ENCODE measurements around the gene MUS81. TPM values are rescaled to one million over a fixed set of nuclear protein-coding genes. Genes with fewer than 3 reads are reported as not detected.

Gene MUS81
- total and polyA plus RNA-seq, 2 of the 13 experiments (the other 11 are each of a cell fraction or from before 2014, with no cell fraction given): 25.6 to 30.2 TPM

- Histone ChIP-seq H3K79me2 (ENCODE audit: insufficient read depth, low read length) (no peaks in the 10 kb centered on the region), H2AFZ (ENCODE audit: low read length) (no peak overlapping the region), H3K27me3 (ENCODE audit: control insufficient read depth in 1 of 2, insufficient read depth in 2 of 2, low read length in 2 of 2) (peaks cover 0 to 3% of the 10 kb centered on the region in 2 experiments; a peak in 1 of 5 replicates), H3K9me3 (ENCODE audit: low read length) (no peaks in the 10 kb centered on the region), H4K20me1 (ENCODE audit: insufficient read depth, low read length) (no peaks in the 10 kb centered on the region), H3K36me3 (replicated peaks in 1 of 2; ENCODE audit: control insufficient read depth in 1 of 2, insufficient read depth in 2 of 2, low read length in 2 of 2) (no peaks in the 10 kb centered on the region), H3K27ac (ENCODE audit: extremely low read length, insufficient read depth, low read length) (no peak overlapping the region), H3K9ac (ENCODE audit: insufficient read depth, low read depth, low read length) (no peak overlapping the region), H3K4me3 (replicated peaks in 1 of 3; ENCODE audit: insufficient read depth in 1 of 3, low read depth in 2 of 3, low read length in 3 of 3) (no peak overlapping the region), H3K4me2 (ENCODE audit: low read depth, low read length) (no peak overlapping the region), H3K4me1 (ENCODE audit: insufficient read depth, low read length) (peaks cover 48% of the 10 kb centered on the region)
- 60% methylated on average over 6 of the region's 6 CpGs for WGBS (ENCODE audit: low lambda C conversion rate)
- DNase-seq (ENCODE audit: low spot score) (no peak), FAIRE-seq (no peak), ATAC-seq (no peak)
- intact Hi-C loops (cut with micrococcal nuclease; ENCODE audit: unreplicated experiment) (no loop called here), in situ Hi-C loops (cut with HindIII; ENCODE audit: extremely low pct_ligation_motif_present, low pct_unique_long_range_greater_than_20kb) (no loop called here)
- CTCF ChIA-PET (ENCODE audit: low intra/inter-chr PET ratio, low total read pairs): no interaction called here
- 0 out of 2 replicates have a peak, but pooled peaks have one; percentile 11 for TF ChIP-seq ZNF629 (CRISPR knock-in tag; conservative IDR thresholded peaks at IDR 0.05)
- TF ChIP-seq ZNF7 (CRISPR knock-in tag; IDR thresholded peaks at IDR 0.05): no peak
- peak; percentile 90 for TF ChIP-seq ZNF768 (CRISPR knock-in tag; IDR thresholded peaks at IDR 0.05)
- TF ChIP-seq KAT7 (CRISPR knock-in tag; IDR thresholded peaks at IDR 0.05; ENCODE audit: borderline replicate concordance): no peak
- POLR2A ChIA-PET: interaction anchor here (1.6 to 2.0 kb wide), 3 partner anchors 10 to 20 kb away, joined by 8 to 12 read pairs (median 8); partner anchors contain the start of genes C11orf68, CCDC85B, DRAP1 and FIBP
- no TSS peak for BruUV-seq (replicated peaks)
Observed at GRCh38 chr11:65907878-65908277, 47.6 kb downstream of the MUS81 start.

- Histone ChIP-seq H3K4me3 (replicated peaks in 1 of 3; ENCODE audit: insufficient read depth in 1 of 3, low read depth in 2 of 3, low read length in 3 of 3) (peak overlapping the region in 1 of 3 experiments; percentile 21; a peak in 1 of 6 replicates), H3K79me2 (ENCODE audit: insufficient read depth, low read length) (no peaks in the 10 kb centered on the region), H2AFZ (ENCODE audit: low read length) (no peak overlapping the region), H4K20me1 (ENCODE audit: insufficient read depth, low read length) (no peaks in the 10 kb centered on the region), H3K27ac (ENCODE audit: extremely low read length, insufficient read depth, low read length) (no peak overlapping the region), H3K4me1 (ENCODE audit: insufficient read depth, low read length) (peaks cover 60% of the 10 kb centered on the region), H3K4me2 (ENCODE audit: low read depth, low read length) (peak overlapping the region; percentile 50), H3K9ac (ENCODE audit: insufficient read depth, low read depth, low read length) (no peak overlapping the region; the same call in 1 of the 2 replicates), H3K36me3 (replicated peaks in 1 of 2; ENCODE audit: control insufficient read depth in 1 of 2, insufficient read depth in 2 of 2, low read length in 2 of 2) (no peaks in the 10 kb centered on the region), H3K9me3 (ENCODE audit: low read length) (no peaks in the 10 kb centered on the region), H3K27me3 (ENCODE audit: control insufficient read depth in 1 of 2, insufficient read depth in 2 of 2, low read length in 2 of 2) (peaks cover 0 to 3% of the 10 kb centered on the region in 2 experiments; a peak in 1 of 5 replicates)
- ChIA-PET CTCF (ENCODE audit: low intra/inter-chr PET ratio, low total read pairs) (no interaction called here), POLR2A (interaction anchor here (0.8 to 2.4 kb wide), 3 partner anchors 13 to 295 kb away, joined by 3 to 21 read pairs (median 9); partner anchors contain the start of genes CCDC85B, FIBP and FOSL1)
- peak; percentile 31 for ATAC-seq
- no peak for FAIRE-seq
- 6% methylated on average over 5 of the region's 14 CpGs for WGBS (ENCODE audit: low lambda C conversion rate)
- no TSS peak for BruUV-seq (replicated peaks)
- no peak for DNase-seq (ENCODE audit: low spot score)
- in situ Hi-C loops (cut with HindIII; ENCODE audit: extremely low pct_ligation_motif_present, low pct_unique_long_range_greater_than_20kb) (no loop called here), intact Hi-C loops (cut with micrococcal nuclease; ENCODE audit: unreplicated experiment) (no loop called here)
- TF ChIP-seq E2F1 (CRISPR knock-in tag; IDR thresholded peaks at IDR 0.05) (peak; percentile 78), TBX3 (IDR thresholded peaks at IDR 0.05; ENCODE audit: borderline replicate concordance) (no peak), ZNF292 (CRISPR knock-in tag; IDR thresholded peaks at IDR 0.05; ENCODE audit: borderline replicate concordance, low read depth) (no peak), NBN (conservative IDR thresholded peaks at IDR 0.05) (no peak), CTCF (CRISPR knock-in tag; IDR thresholded peaks at IDR 0.05) (peak; percentile 53), ZNF768 (CRISPR knock-in tag; IDR thresholded peaks at IDR 0.05) (no peak), DRAP1 (CRISPR knock-in tag; IDR thresholded peaks at IDR 0.05) (no peak)
Observed at GRCh38 chr11:65911682-65912568, 51.7 kb downstream of the MUS81 start.

Data from HepG2 (cell line).